Nephron progenitor cell (in vitro differentiated cells): ENCODE data around the gene SELP.

ENCODE experiments used
- DNase-seq: peaks from one replicate; pipeline ENCODE4 v3.0.0; 2021
- H3K27ac Mint-ChIP-seq: 2 replicates; pipeline ENCODE4 v1.8.0; 2021; ENCODE audit warnings: mild to moderate bottlenecking, moderate library complexity, mixed read lengths
- H3K27me3 Mint-ChIP-seq: 2 replicates; pipeline ENCODE4 v1.8.0; 2021; ENCODE audit warnings: mild to moderate bottlenecking, low read depth, mixed read lengths; ENCODE audit not compliant: poor library complexity
- H3K36me3 Mint-ChIP-seq: 2 replicates; pipeline ENCODE4 v1.8.0; 2021; ENCODE audit warnings: low read depth, mixed read lengths
- H3K4me1 Mint-ChIP-seq: 2 replicates; pipeline ENCODE4 v1.8.0; 2021; ENCODE audit warnings: mixed read lengths
- H3K4me3 Mint-ChIP-seq: 2 replicates; pipeline ENCODE4 v1.8.0; 2021; ENCODE audit warnings: mild to moderate bottlenecking, moderate library complexity, mixed read lengths
- H3K9me3 Mint-ChIP-seq: 2 replicates; pipeline ENCODE4 v1.8.0; 2021; ENCODE audit warnings: mild to moderate bottlenecking, moderate library complexity, mixed read lengths
- CTCF ChIP-seq: fragments of 200-600 bp; sonication (generic); IDR thresholded peaks from 2 replicates; pipeline ENCODE4 v1.5.0; 2021; ENCODE audit warnings: antibody characterized with exemption

Gene SELP

GRCh38 chr1:169623132-169623926, 6.6 kb downstream of the SELP start:
- H3K27me3 Mint-ChIP-seq, result peaks cover 3% of the 10 kb centered on the region
- no peak overlapping the region for H3K27ac Mint-ChIP-seq
- H3K36me3 Mint-ChIP-seq, result no peaks in the 10 kb centered on the region
- H3K4me3 Mint-ChIP-seq, result no peak overlapping the region
- H3K4me1 Mint-ChIP-seq, result no peaks in the 10 kb centered on the region
- TF ChIP-seq CTCF, result no peak
- no peak for DNase-seq
- H3K9me3 Mint-ChIP-seq, result no peaks in the 10 kb centered on the region

- Mint-ChIP-seq H3K4me1 (no peaks in the 10 kb centered on the region), H3K27ac (peak overlapping the region; percentile 70), H3K9me3 (no peaks in the 10 kb centered on the region), H3K4me3 (no peak overlapping the region), H3K36me3 (no peaks in the 10 kb centered on the region), H3K27me3 (peaks cover 9% of the 10 kb centered on the region)
- TF ChIP-seq CTCF, result no peak
- no peak for DNase-seq
Measured at GRCh38 chr1:169620565-169620964, 9.4 kb downstream of the SELP start.

DNA sequence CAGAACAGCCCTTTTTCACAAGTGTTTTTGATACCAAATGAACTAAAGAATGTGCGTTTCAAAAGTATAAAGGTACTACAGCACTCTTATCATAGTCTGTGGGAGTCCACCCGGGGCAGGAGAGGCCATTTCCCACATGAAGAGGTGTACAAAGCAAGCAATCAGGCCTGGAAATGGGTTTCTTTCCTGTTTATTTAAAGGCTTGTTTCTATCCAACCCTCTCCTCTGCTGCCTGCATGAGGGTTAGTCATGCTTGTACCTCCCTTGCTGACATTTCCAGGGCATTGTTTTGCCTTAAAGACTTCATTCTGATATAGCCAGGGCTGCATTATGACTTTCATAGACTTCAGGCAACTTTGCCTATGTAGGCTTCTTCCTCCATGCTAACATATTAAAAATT, 11.6 kb downstream of the SELP start:
- H3K27ac Mint-ChIP-seq, result no peak overlapping the region
- H3K9me3 Mint-ChIP-seq, result no peaks in the 10 kb centered on the region
- no peaks in the 10 kb centered on the region for H3K4me1 Mint-ChIP-seq
- no peak for TF ChIP-seq CTCF
- no peak overlapping the region for H3K4me3 Mint-ChIP-seq
- H3K36me3 Mint-ChIP-seq, result no peaks in the 10 kb centered on the region
- H3K27me3 Mint-ChIP-seq, result peaks cover 21% of the 10 kb centered on the region
- DNase-seq, result no peak

- Mint-ChIP-seq H3K27ac (no peak overlapping the region), H3K27me3 (peaks cover 33% of the 10 kb centered on the region), H3K4me1 (no peaks in the 10 kb centered on the region), H3K36me3 (no peaks in the 10 kb centered on the region), H3K4me3 (no peak overlapping the region), H3K9me3 (no peaks in the 10 kb centered on the region)
- no peak for DNase-seq
- TF ChIP-seq CTCF, result no peak
Measured at GRCh38 chr1:169615803-169616202, 14.1 kb downstream of the SELP start.

- peaks cover 27% of the 10 kb centered on the region for H3K27me3 Mint-ChIP-seq
- TF ChIP-seq CTCF, result no peak
- no peaks in the 10 kb centered on the region for H3K9me3 Mint-ChIP-seq
- no peak for DNase-seq
- H3K27ac Mint-ChIP-seq, result no peak overlapping the region
- no peaks in the 10 kb centered on the region for H3K4me1 Mint-ChIP-seq
- H3K36me3 Mint-ChIP-seq, result no peaks in the 10 kb centered on the region
- no peak overlapping the region for H3K4me3 Mint-ChIP-seq
Measured at GRCh38 chr1:169610858-169611257, 19.1 kb downstream of the SELP start.

- Mint-ChIP-seq H3K9me3 (no peaks in the 10 kb centered on the region), H3K4me1 (no peaks in the 10 kb centered on the region), H3K27me3 (peaks cover 23% of the 10 kb centered on the region), H3K4me3 (no peak overlapping the region), H3K36me3 (no peaks in the 10 kb centered on the region), H3K27ac (no peak overlapping the region)
- DNase-seq, result no peak
- no peak for TF ChIP-seq CTCF
Measured at GRCh38 chr1:169610108-169610507, 19.8 kb downstream of the SELP start.
